BJ (cell line): ENCODE results near the gene PCNT. TPM values are rescaled to one million over a fixed set of nuclear protein-coding genes. Genes with fewer than 3 reads are reported as not detected.

Experiments used
- CTCF ChIA-PET: fragments of 350-600 bp; formaldehyde crosslinking; extraction: SDS; loops from one replicate; lab custom pipeline; 2021; ENCODE audit warnings: antibody characterized with exemption, inconsistent platforms; lab: Yijun Ruan, JAX
- POLR2A ChIA-PET: fragments of 300-600 bp; sonication (Branson Sonifier 250); formaldehyde crosslinking; extraction: SDS; loops from one replicate; lab custom pipeline; 2021; ENCODE audit warnings: antibody characterized with exemption; lab: Charles Lee
- DNase-seq: peaks from one replicate; pipeline ENCODE4 v3.0.0-alpha.2; 2011; ENCODE audit warnings: low read depth
- H3K27me3 ChIP-seq: 2 replicates; pipeline ENCODE4 v1.6.0; 2011; ENCODE audit warnings: low read length; ENCODE audit not compliant: control insufficient read depth, insufficient read depth
- H3K36me3 ChIP-seq: 2 replicates; pipeline ENCODE4 v1.5.1; 2011; ENCODE audit warnings: low read length; ENCODE audit not compliant: control insufficient read depth, insufficient read depth
- H3K4me3 ChIP-seq: 2 replicates; pipeline ENCODE4 v1.5.1; 2011; ENCODE audit warnings: low read depth, mild to moderate bottlenecking, control low read depth, low read length
- polyA plus RNA-seq: library from polyadenylated mRNA; depleted of rRNA; stranded (reverse); fragments of >200 nt; gene quantifications from 2 replicates; pipeline ENCODE4 v1.2.3, GENCODE V29; 2011
- TF ChIP-seq, protein P1 (sequence below): IDR thresholded peaks from 2 replicates; pipeline ENCODE4 v1.5.1; 2011; ENCODE audit warnings: low read depth, mild to moderate bottlenecking, control low read depth, inconsistent platforms, low read length, moderate library complexity; ENCODE audit not compliant: insufficient read depth

Gene PCNT
- polyA plus RNA-seq, 1 experiment: 11.0 TPM

DNA sequence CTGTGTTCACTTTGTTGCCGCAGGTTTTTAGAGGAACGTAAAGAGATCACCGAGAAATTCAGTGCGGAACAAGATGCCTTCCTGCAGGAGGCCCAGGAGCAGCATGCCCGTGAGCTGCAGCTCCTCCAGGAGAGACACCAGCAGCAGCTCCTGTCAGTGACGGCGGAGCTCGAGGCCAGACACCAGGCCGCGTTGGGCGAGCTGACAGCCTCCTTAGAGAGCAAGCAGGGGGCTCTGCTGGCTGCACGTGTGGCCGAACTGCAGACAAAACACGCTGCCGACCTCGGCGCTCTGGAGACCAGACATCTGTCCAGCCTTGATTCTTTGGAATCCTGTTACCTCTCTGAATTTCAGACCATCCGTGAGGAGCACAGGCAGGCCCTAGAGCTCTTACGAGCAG lies 42.6 kb downstream of the PCNT start:
- POLR2A ChIA-PET: no interaction called here

DNA sequence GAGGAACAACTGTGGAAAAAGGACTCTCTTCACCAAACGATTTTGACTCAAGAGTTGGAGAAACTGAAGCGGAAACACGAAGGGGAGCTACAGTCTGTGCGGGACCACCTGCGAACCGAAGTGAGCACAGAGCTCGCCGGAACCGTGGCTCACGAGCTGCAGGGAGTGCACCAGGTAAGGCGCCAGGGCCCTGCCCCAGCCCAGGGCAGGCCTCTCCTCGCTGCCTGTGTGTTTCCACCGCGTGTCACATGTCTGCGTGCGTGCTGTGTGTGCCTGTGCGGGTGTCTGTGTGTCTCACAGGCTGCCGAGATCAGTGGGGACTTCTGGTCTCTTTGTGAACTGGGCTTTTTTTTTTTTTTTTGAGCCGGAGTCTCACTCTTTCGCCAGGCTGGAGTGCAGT lies 43.0 kb downstream of the PCNT start:
- Histone ChIP-seq H3K36me3 (peaks cover 21% of the 10 kb centered on the region), H3K4me3 (no peak overlapping the region), H3K27me3 (no peaks in the 10 kb centered on the region)
- POLR2A ChIA-PET: no interaction called here
- no peak for DNase-seq
- TF ChIP-seq, protein P1, sequence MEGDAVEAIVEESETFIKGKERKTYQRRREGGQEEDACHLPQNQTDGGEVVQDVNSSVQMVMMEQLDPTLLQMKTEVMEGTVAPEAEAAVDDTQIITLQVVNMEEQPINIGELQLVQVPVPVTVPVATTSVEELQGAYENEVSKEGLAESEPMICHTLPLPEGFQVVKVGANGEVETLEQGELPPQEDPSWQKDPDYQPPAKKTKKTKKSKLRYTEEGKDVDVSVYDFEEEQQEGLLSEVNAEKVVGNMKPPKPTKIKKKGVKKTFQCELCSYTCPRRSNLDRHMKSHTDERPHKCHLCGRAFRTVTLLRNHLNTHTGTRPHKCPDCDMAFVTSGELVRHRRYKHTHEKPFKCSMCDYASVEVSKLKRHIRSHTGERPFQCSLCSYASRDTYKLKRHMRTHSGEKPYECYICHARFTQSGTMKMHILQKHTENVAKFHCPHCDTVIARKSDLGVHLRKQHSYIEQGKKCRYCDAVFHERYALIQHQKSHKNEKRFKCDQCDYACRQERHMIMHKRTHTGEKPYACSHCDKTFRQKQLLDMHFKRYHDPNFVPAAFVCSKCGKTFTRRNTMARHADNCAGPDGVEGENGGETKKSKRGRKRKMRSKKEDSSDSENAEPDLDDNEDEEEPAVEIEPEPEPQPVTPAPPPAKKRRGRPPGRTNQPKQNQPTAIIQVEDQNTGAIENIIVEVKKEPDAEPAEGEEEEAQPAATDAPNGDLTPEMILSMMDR: no peak
- CTCF ChIA-PET: no interaction called here

More for the DNA sequence above, 42.6 kb downstream of the PCNT start:
- Histone ChIP-seq H3K27me3 (no peaks in the 10 kb centered on the region), H3K36me3 (peaks cover 22% of the 10 kb centered on the region), H3K4me3 (no peak overlapping the region)
- TF ChIP-seq, protein P1: no peak
- DNase-seq: no peak
- CTCF ChIA-PET: no interaction called here

DNA sequence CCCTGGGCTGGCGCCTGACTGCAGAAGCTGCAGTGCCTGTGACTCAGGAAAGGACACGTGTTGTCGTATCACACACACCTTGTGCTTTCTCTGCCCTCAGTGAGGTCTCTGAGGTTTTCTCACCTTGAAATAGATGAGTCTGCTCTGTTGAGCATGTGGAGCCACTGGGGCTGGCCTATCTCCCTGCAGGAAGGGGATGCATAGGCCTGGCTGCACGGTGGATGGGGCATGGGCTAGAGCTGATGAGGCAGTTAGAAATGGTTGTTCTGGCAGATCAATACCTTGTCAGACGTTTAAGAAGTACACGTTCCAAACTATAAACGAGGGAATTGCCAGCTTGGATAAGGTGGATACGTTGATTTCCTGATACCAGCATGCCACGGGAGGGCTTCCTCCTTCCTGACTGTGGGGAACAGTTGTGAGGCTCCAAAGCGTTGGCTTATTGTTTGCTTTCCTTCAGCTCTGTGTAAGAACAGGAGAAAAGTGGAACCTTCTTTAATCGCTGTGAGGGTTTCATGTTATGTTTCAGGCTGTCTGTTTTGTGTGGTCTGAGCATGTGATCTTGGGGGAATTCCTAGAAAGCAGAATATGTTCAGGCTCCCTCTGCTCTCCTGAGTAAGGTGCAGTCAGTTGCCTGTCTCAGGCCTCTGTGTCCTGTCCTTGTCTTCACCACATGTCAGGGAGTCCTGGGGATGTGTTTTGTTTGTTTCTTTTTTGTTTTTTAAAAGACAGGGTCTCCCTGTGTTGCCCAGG lies 44.8 kb downstream of the PCNT start:
- Histone ChIP-seq H3K4me3 (no peak overlapping the region), H3K36me3 (peaks cover 22% of the 10 kb centered on the region), H3K27me3 (no peaks in the 10 kb centered on the region)
- DNase-seq: no peak
- POLR2A ChIA-PET: no interaction called here
- TF ChIP-seq, protein P1: no peak
- CTCF ChIA-PET: no interaction called here

DNA sequence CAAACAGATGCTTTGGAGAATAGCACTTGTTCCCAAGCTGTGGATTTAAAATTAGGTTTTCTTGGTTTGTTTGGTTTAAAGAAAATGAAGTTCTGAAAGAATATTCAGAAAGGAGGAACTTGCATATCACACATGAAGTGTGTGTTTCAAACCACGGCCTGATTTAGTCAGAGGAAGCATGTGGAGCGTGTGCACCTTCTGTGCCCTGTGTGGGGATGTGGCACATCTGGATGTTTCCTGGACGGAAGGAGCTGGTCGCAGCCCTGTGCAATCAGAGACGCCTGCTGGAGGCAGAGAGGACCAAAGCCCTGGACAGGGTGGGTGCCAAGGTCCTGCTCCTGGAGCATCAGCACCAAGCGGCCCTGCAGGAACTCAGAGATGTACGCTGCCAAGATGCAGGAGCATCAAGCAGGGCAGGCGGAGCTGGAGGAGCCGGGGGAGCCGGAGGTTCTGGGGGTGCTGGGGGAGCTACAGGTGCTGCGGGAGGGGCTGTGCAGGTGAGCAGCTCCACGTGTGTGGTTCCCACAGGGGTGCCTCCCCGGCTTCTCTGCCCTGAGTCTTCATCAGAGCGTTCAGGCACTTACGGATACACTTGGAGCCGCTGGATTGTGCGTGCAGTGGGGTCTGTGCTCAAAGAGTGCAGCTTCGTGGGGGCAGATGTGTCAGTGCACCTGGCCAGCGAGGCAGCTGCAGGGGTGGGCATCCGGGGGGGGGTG lies 45.7 kb downstream of the PCNT start:
- POLR2A ChIA-PET: no interaction called here

More for the DNA sequence above, 45.7 kb downstream of the PCNT start:
- H3K4me3 ChIP-seq: no peak overlapping the region
- CTCF ChIA-PET: no interaction called here
- no peaks in the 10 kb centered on the region for H3K27me3 ChIP-seq
- TF ChIP-seq, protein P1: no peak
- peaks cover 17% of the 10 kb centered on the region for H3K36me3 ChIP-seq
- DNase-seq: no peak
